AG04449 (cell line): Measurements from ENCODE around the gene ITFG2.

Experiments used
- CTCF ChIA-PET: fragments of 350-600 bp; formaldehyde crosslinking; extraction: SDS; loops from one replicate; lab custom pipeline; 2021; ENCODE audit warnings: antibody characterized with exemption; lab: Yijun Ruan, JAX
- POLR2A ChIA-PET: fragments of 400-600, 350-600 bp; formaldehyde crosslinking; extraction: SDS; loops from one replicate; lab custom pipeline; 2020; ENCODE audit warnings: antibody characterized with exemption, inconsistent platforms; lab: Yijun Ruan, JAX
- DNase-seq: peaks from one replicate; pipeline ENCODE4 v3.0.0-alpha.2; 2010; ENCODE audit warnings: low read depth, low spot score
- H3K4me3 ChIP-seq: 2 replicates; pipeline ENCODE4 v1.5.1; 2011; ENCODE audit warnings: low read depth, mild to moderate bottlenecking, control low read depth, low read length
- TF ChIP-seq, protein P1 (sequence below): IDR thresholded peaks from one replicate; pipeline ENCODE4 v1.5.1; 2011; ENCODE audit warnings: mild to moderate bottlenecking, moderate library complexity, low read length, control low read depth, inconsistent platforms; ENCODE audit not compliant: insufficient read depth; ENCODE audit errors: missing control alignments

ITFG2 gene

DNA sequence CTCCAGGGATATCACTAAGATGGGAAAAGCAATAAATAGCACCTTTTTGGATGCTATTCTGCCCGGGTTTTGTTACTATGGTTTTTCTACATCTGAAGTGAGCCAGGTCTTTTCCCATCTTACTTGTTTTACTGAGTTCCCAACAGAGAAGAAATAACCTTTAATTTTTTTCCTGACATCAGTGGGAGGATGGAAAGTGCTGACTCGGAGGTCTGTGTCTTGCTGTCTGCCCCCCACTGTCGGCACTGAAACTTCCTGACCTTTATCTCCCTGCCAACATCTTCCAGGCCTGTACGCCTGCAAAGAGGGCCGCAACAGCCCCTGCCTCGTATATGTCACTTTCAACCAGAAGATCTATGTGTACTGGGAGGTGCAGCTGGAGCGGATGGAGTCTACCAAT is 11.0 kb downstream of the ITFG2 start:
- ChIA-PET CTCF (interaction anchor here (1.3 to 1.4 kb wide), 2 partner anchors 11 to 22 kb away, joined by 3 to 4 read pairs; partner anchors contain the start of gene ITFG2), POLR2A (no interaction called here)
- no peak for DNase-seq
- no peak overlapping the region for H3K4me3 ChIP-seq
- TF ChIP-seq, protein P1, sequence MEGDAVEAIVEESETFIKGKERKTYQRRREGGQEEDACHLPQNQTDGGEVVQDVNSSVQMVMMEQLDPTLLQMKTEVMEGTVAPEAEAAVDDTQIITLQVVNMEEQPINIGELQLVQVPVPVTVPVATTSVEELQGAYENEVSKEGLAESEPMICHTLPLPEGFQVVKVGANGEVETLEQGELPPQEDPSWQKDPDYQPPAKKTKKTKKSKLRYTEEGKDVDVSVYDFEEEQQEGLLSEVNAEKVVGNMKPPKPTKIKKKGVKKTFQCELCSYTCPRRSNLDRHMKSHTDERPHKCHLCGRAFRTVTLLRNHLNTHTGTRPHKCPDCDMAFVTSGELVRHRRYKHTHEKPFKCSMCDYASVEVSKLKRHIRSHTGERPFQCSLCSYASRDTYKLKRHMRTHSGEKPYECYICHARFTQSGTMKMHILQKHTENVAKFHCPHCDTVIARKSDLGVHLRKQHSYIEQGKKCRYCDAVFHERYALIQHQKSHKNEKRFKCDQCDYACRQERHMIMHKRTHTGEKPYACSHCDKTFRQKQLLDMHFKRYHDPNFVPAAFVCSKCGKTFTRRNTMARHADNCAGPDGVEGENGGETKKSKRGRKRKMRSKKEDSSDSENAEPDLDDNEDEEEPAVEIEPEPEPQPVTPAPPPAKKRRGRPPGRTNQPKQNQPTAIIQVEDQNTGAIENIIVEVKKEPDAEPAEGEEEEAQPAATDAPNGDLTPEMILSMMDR, result no peak

DNA sequence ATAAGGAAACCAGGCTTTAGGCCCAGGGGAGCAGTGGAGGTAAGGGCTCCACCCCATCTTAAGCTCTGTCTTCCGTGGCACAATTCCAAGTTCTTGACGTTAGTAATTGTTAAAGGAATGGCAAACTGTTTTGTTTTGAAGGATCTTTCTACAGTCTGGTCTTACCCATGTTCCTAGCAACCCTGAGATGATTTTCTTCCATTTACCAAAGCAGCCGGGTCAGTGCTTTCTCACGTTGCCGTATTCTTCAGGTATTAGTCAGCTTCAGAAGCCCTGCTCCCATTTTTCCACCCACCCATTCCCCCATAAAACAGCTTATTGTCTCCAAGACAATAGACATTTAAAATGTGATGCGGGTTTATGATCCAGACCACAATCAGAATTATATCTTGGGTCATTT is 12.1 kb downstream of the ITFG2 start:
- DNase-seq, result no peak
- ChIA-PET CTCF (interaction anchor here (1.0 to 3.5 kb wide), 4 partner anchors 9 to 40 kb away, joined by 3 to 15 read pairs (median 6); partner anchors contain the start of genes ITFG2 and NRIP2), POLR2A (no interaction called here)
- H3K4me3 ChIP-seq, result no peak overlapping the region
- TF ChIP-seq, protein P1, result no peak

DNA sequence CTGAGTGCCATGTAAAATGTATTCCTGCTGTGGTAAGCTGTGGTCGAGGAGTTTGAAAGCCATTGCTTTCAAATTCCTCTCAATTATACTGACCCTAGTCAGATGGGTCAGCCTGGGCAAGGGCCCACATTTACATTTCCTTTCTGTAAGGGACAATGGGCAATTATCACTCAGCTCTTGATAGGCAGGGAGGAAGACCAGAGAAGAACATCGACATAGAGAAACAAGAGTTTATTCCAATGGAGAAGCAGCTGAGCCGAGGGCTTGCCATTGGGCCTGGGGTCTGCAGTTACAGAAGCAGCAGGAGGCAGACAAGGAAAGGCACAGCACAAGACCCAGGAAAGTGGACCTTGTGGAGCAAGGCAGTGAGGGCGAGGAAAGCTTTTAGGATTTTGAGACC is 12.7 kb downstream of the ITFG2 start:
- H3K4me3 ChIP-seq, result no peak overlapping the region
- no peak for DNase-seq
- CTCF ChIA-PET, result interaction anchor here (1.0 to 3.5 kb wide), 4 partner anchors 9 to 41 kb away, joined by 3 to 15 read pairs (median 6); partner anchors contain the start of genes ITFG2 and NRIP2
- POLR2A ChIA-PET, result no interaction called here
- TF ChIP-seq, protein P1, result no peak

DNA sequence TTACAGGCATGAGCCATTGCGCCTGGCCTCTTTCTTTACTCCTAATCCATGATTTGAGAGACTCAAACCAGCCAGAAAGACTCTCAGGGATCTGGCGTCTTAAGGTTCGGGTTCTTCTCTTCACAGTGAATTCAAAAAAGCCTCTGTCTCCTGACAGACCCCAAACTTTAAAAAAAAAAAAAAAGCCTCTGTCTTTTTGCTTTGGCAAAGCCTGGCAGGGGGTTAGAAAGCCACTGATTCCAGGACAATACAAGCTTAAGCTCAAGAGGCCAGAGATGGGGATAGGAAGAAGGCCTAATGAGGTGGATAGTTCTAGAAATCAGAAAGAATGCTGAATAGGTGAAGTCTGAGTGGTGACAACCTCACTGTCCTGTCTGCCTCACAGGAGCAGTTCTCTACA is 13.6 kb downstream of the ITFG2 start:
- ChIA-PET POLR2A (no interaction called here), CTCF (interaction anchor here (1.1 to 3.5 kb wide), 2 partner anchors 13 to 20 kb away, joined by 3 to 15 read pairs; partner anchors contain the start of gene ITFG2)
- no peak for DNase-seq
- H3K4me3 ChIP-seq, result no peak overlapping the region
- TF ChIP-seq, protein P1, result no peak

DNA sequence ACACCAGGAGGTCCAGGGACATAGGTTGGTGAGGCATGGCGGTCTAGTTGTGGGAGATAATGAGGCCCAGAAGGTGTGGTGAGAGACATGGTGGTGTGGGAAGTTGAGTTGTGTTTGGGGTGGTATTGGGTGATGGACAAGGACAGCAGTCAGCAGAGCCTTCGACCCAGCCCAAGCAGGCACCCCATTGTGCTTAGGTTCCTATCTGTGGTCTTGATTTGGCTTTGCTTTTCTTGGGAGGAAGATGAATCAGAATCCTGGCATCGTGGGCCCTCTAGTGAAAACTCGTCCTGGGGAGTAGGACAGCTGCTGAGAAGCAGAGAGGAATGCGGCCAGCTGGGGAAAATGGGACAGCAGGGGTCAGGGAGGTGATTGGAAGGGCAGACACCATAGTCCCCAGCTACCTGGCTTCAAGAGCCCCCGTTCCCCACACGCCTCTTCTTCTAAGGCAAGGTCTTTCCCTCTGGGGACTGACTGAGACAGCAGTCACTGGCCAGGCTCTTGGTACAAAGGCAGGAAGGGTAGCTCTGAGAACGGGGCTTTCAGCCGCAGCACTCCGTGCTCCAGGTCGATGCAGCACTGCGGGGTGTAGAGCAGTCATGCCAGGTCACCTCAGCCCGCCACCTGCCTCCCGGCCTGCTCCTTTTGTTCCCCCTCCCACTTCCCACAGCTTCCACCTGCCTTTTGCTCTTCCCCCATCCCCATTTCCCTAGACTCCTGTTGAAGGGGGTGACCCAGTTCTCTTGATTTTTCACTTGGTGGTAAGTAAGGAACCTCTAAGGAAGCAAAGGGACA is 14.4 kb downstream of the ITFG2 start:
- DNase-seq, result no peak
- ChIA-PET CTCF (interaction anchor here (1.1 to 3.5 kb wide), 2 partner anchors 14 to 19 kb away, joined by 3 to 15 read pairs; partner anchors contain the start of gene ITFG2), POLR2A (no interaction called here)
- TF ChIP-seq, protein P1, result no peak
- no peak overlapping the region for H3K4me3 ChIP-seq

DNA sequence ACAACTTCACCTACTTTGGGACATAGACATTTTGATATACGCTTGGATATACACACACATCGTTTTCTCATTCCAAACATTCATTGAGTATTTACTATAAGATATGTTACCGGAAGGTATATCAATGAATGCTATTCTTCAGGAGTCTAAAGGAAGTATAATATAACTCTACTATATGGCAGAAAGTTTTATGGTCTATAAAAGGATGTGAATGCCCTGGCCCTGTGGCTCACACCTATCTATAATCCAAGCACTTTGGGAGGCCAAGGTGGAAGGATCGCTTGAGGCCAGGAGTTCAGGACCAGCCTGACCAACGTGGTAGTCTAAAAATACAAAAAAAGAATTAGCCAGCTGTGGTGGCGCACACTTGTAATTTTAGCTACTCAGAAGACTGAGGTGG is 16.8 kb downstream of the ITFG2 start:
- DNase-seq, result no peak
- TF ChIP-seq, protein P1, result no peak
- POLR2A ChIA-PET, result no interaction called here
- CTCF ChIA-PET, result no interaction called here
- no peak overlapping the region for H3K4me3 ChIP-seq
